ENCODE data around the gene TACR1.
A peak's percentile ranks its signal among the peaks of the same experiment; 100 is the strongest.
"Not testable (repeated sequence)": the region's sequence is repeated elsewhere in the genome, so short reads cannot be mapped to it uniquely, and the experiment has no call there.

TACR1 gene

DNA sequence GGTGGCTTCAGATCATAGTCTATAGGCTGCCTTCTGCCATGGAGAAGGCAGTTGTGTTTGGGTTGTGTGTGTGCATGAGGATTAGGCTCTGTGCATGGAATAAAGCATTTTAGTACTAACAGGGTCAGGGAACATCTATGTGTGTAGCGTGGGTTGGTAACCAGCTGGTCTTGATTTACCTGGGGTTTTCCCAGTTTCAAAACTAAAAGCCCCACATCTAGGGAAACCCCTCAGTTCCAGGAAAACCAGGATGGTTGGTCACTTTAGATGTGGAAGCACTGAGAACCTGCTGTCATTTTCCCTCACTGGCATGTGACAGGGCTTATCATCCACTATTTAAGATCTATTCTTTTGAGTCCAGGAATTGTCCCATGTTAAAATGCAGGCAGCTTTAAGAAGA, 124.6 kb downstream of the TACR1 start:
- H3K27ac Mint-ChIP-seq, result no peak overlapping the region
- no peaks in the 10 kb centered on the region for H3K4me1 Mint-ChIP-seq
- no peaks in the 10 kb centered on the region for H3K9me3 Mint-ChIP-seq
- peaks cover 11% of the 10 kb centered on the region for H3K36me3 Mint-ChIP-seq
- H3K4me3 Mint-ChIP-seq, result no peak overlapping the region
- no peaks in the 10 kb centered on the region for H3K27me3 Mint-ChIP-seq
- ATAC-seq (ENCODE audit: low read depth), result no peak
- no peak for DNase-seq (ENCODE audit: low spot score in 2 of 2)

DNA sequence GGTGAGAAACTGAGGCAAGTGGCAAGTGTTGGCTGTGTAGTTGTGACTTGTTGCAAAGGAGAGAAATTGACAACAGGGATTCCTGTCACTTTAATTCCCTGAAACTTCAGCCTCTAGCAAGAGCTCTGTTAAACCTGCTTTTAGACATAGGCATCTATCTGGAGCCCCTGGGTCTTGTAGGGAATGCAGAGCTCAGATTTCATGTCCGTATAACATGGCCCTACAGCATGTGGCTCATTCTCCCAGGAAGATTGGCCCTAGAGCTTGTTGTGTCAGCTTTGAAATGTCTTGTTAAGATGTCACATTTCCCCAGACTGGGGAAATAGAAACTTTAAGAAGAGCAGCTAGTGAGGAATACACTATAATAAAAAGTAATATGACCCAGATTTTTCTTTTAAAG, 125.1 kb downstream of the TACR1 start:
- Mint-ChIP-seq H3K27ac (no peak overlapping the region), H3K9me3 (no peaks in the 10 kb centered on the region), H3K4me1 (no peaks in the 10 kb centered on the region), H3K27me3 (no peaks in the 10 kb centered on the region), H3K36me3 (peaks cover 11% of the 10 kb centered on the region), H3K4me3 (no peak overlapping the region)
- DNase-seq (ENCODE audit: low spot score in 2 of 2), result no peak
- ATAC-seq (ENCODE audit: low read depth), result no peak

- Mint-ChIP-seq H3K9me3 (no peaks in the 10 kb centered on the region), H3K36me3 (peaks cover 6% of the 10 kb centered on the region), H3K4me3 (no peak overlapping the region), H3K4me1 (no peaks in the 10 kb centered on the region), H3K27me3 (no peaks in the 10 kb centered on the region), H3K27ac (no peak overlapping the region)
- DNase-seq (ENCODE audit: low spot score in 2 of 2) (no peak), ATAC-seq (ENCODE audit: low read depth) (no peak)
Observed at GRCh38 chr2:75071766-75072165, 127.6 kb downstream of the TACR1 start.

DNA sequence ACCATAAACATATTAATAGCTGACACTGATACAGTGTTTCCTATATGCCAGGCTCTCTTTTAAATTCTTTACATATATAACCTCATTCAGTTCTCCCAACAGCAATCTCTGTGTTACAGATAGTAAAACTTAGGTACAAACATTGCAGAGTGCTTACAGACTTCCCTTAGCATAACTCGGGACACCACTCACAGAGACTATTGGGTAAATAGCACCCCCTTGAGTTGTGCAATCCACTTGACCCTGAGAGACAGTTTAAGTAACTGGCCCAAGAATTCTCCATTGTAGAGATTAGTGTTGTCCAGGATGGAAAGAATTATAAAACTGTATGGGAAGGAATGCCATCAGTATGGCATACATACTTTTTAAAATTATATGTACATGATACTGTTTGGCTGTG, 130.8 kb downstream of the TACR1 start:
- H3K27me3 Mint-ChIP-seq, result no peaks in the 10 kb centered on the region
- ATAC-seq (ENCODE audit: low read depth) (no peak), DNase-seq (ENCODE audit: low spot score in 2 of 2) (no peak)
- H3K4me3 Mint-ChIP-seq, result no peak overlapping the region
- peaks cover 2% of the 10 kb centered on the region for H3K4me1 Mint-ChIP-seq
- H3K9me3 Mint-ChIP-seq, result no peaks in the 10 kb centered on the region
- H3K27ac Mint-ChIP-seq, result no peak overlapping the region
- peaks cover 6% of the 10 kb centered on the region for H3K36me3 Mint-ChIP-seq

DNA sequence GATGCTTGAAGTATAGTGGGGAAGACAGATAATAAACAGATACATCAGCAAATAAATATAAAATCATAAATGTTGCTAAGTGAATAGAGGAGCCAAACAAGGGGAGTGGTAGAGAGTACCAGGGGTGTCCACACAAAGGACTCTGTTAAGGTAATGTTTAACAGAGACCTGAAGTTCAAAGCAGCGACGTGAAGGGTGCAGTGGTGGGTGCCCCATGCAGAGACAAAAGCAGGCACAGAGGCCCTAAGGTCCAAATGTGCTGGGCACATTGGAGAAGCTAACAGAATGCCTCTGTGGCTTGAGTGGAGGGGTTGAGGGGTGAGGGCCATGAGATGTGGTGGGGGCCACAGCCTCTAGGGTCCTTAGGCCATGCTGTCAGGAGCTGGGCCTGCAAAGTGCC, 131.8 kb downstream of the TACR1 start:
- DNase-seq (ENCODE audit: low spot score in 2 of 2), result no peak
- H3K4me3 Mint-ChIP-seq, result no peak overlapping the region
- H3K27me3 Mint-ChIP-seq, result no peaks in the 10 kb centered on the region
- H3K4me1 Mint-ChIP-seq, result peaks cover 2% of the 10 kb centered on the region
- H3K9me3 Mint-ChIP-seq, result no peaks in the 10 kb centered on the region
- ATAC-seq (ENCODE audit: low read depth), result no peak
- no peak overlapping the region for H3K27ac Mint-ChIP-seq
- peaks cover 6% of the 10 kb centered on the region for H3K36me3 Mint-ChIP-seq

DNA sequence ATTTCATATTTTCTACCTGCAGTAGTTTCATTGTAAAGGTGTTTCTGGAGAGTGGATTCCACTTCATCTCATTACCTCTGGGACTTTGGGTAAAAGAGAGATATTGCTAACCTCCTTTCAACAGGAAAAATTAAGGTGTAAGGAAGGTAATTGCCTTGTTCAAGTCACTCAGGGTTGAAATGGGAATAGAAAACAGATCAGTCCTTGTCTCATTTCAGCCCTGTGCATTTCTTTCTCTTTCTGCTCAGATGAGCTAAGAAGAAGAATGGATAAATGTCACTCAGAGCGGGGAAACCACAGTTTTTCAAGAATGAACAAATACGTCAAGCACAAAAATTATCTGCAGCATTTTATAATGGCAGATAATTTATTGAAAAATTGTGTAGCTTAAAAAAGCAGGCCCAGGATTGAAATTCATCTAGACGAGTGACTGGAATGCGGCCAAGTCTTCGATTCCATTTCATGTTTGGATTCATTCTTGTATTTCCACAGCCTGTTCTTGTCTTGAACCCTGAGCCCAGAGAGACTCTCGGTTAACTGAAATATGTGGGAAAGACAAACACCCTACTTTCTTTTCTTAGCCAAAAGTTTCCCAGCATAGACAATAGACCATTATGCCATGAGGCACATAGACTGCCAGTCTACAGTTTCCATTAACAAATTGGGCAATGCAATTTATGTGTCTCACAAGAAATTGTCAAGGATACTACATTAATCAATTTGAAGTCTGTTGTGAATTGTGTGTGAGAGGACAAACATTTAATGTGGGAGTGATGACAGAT, 133.0 kb downstream of the TACR1 start:
- H3K4me1 Mint-ChIP-seq, result peaks cover 2% of the 10 kb centered on the region
- H3K9me3 Mint-ChIP-seq, result no peaks in the 10 kb centered on the region
- no peak overlapping the region for H3K4me3 Mint-ChIP-seq

DNA sequence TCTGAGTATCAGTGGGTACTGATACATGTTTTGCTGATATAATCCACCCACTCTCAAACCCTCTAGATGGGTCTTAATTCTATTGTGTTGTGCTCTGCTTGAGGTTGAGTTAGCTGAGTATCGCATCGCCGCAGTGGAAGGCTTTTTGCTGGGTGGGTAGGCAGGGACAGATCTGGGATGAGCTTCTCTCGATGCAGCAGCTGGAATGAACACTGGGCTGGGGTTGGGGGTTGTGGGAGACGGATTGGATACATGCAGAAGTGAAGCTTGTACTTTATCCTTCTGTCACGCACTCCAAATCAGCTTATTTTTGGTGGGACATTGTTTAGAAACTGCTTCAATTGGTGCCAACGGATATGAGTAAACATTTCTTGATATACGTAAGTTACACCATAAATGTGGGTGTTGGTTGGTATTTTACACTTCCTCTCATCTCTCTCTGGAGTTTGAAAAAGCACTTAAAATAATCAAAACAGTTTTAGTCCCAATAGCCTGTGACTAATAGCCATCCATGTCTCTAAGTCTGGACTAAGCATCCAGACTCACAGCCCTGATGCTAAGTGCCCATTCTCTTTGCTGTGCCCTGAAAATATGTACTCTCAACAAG, 133.8 kb downstream of the TACR1 start:
- Mint-ChIP-seq H3K4me1 (peaks cover 2% of the 10 kb centered on the region), H3K27me3 (no peaks in the 10 kb centered on the region), H3K9me3 (no peaks in the 10 kb centered on the region), H3K4me3 (no peak overlapping the region), H3K27ac (no peak overlapping the region), H3K36me3 (peaks cover 3% of the 10 kb centered on the region)
- ATAC-seq (ENCODE audit: low read depth) (no peak), DNase-seq (ENCODE audit: low spot score in 2 of 2) (no peak)

More for the DNA sequence above, 133.0 kb downstream of the TACR1 start:
- no peak for DNase-seq (ENCODE audit: low spot score in 2 of 2)
- no peak for ATAC-seq (ENCODE audit: low read depth)
- Mint-ChIP-seq H3K27ac (no peak overlapping the region), H3K36me3 (peaks cover 3% of the 10 kb centered on the region), H3K27me3 (no peaks in the 10 kb centered on the region)

DNA sequence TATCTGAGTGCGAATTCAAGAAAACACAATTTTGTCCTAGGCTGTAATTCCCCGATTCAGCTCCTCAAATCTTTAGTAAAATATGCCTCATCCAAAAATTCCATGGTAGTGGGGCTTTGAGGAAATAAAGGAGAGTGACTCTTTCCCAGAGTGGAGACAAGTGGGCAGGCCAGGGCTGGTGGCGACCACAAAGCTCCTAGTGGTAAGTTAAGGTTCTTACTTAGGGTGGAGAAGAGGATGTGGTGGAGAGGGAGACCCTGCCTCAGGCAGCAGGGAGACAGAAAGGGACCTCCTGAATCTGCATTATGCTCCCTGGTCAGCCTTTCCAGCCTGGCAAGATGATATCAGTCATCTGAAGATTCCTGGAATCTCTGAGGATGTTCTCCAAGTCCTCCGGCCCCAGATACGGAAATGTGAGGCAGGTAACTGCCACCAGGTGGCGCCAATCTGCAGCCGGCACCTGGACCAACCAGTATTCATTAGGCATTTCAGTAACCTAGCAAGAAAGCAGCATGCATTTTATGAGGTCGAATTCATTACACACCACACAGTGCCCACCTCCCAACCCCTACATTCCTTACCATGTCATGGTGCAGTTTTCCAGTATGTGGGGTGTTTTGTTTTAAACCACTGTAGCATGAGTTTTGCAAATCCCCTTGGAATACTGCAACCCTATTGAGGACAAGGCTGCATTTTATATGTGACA, 134.5 kb downstream of the TACR1 start:
- peak; percentile 44 to 57 for DNase-seq (ENCODE audit: low spot score in 2 of 2)
- Mint-ChIP-seq H3K4me3 (no peak overlapping the region), H3K9me3 (no peaks in the 10 kb centered on the region), H3K27me3 (no peaks in the 10 kb centered on the region), H3K4me1 (peaks cover 2% of the 10 kb centered on the region), H3K27ac (no peak overlapping the region), H3K36me3 (peaks cover 3% of the 10 kb centered on the region)
- ATAC-seq (ENCODE audit: low read depth), result peak; percentile 63

- ATAC-seq (ENCODE audit: low read depth), result no peak
- Mint-ChIP-seq H3K36me3 (no peaks in the 10 kb centered on the region), H3K4me3 (no peak overlapping the region), H3K27me3 (no peaks in the 10 kb centered on the region), H3K9me3 (no peaks in the 10 kb centered on the region), H3K27ac (no peak overlapping the region), H3K4me1 (peaks cover 2% of the 10 kb centered on the region)
- no peak for DNase-seq (ENCODE audit: low spot score in 2 of 2)
Observed at GRCh38 chr2:75063906-75064305, 135.4 kb downstream of the TACR1 start.

DNA sequence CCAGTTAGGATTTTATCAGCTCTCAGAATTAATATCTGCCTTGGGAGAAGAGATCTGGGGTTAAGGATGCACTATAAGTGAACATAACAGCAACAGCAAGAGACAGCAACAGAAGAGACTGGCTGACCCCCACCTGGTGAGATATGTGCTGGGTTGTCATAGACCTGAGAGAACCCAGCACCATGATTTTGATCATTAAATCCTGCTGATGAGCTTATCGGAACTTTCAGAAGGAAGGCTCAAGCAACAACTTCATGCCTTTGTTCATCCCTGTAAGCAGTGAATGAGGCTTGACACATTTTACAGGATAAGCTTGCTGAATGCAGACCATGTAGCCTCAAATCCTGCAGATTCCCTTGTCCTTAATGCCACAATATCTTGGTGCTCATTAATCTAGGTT, 140.9 kb downstream of the TACR1 start:
- Mint-ChIP-seq H3K4me1 (peaks cover 1% of the 10 kb centered on the region), H3K27ac (no peak overlapping the region), H3K27me3 (no peaks in the 10 kb centered on the region), H3K4me3 (no peak overlapping the region), H3K36me3 (no peaks in the 10 kb centered on the region), H3K9me3 (no peaks in the 10 kb centered on the region)
- ATAC-seq (ENCODE audit: low read depth) (no peak), DNase-seq (ENCODE audit: low spot score in 2 of 2) (no peak)

- DNase-seq (ENCODE audit: low spot score in 2 of 2); H3K9me3 Mint-ChIP-seq; ATAC-seq (ENCODE audit: low read depth); H3K4me3 Mint-ChIP-seq; H3K27me3 Mint-ChIP-seq; H3K4me1 Mint-ChIP-seq; H3K27ac Mint-ChIP-seq; H3K36me3 Mint-ChIP-seq: not testable (repeated sequence)
Observed at GRCh38 chr2:75057150-75057549, 142.2 kb downstream of the TACR1 start.

GRCh38 chr2:75055820-75056675, 143.3 kb downstream of the TACR1 start:
- Mint-ChIP-seq H3K4me1 (peaks cover 5% of the 10 kb centered on the region), H3K27me3 (no peaks in the 10 kb centered on the region), H3K27ac (no peak overlapping the region), H3K36me3 (peaks cover 2% of the 10 kb centered on the region), H3K4me3 (no peak overlapping the region), H3K9me3 (no peaks in the 10 kb centered on the region)
- DNase-seq (ENCODE audit: low spot score in 2 of 2) (no peak), ATAC-seq (ENCODE audit: low read depth) (no peak)

GRCh38 chr2:75055142-75055819, 144.0 kb downstream of the TACR1 start:
- no peak for DNase-seq (ENCODE audit: low spot score in 2 of 2)

More at GRCh38 chr2:75055142-75055819, 144.0 kb downstream of the TACR1 start:
- H3K27ac Mint-ChIP-seq, result no peak overlapping the region
- H3K4me1 Mint-ChIP-seq, result peaks cover 5% of the 10 kb centered on the region
- H3K27me3 Mint-ChIP-seq, result no peaks in the 10 kb centered on the region
- no peak for ATAC-seq (ENCODE audit: low read depth)
- no peaks in the 10 kb centered on the region for H3K9me3 Mint-ChIP-seq
- H3K36me3 Mint-ChIP-seq, result peaks cover 2% of the 10 kb centered on the region
- no peak overlapping the region for H3K4me3 Mint-ChIP-seq
